Endothelial cell of umbilical vein (primary cell): ENCODE measurements around the gene ZNF624.

Experiments used
- EZH2 ChIP-seq: IDR thresholded peaks from 2 replicates; pipeline ENCODE4 v1.6.1; 2012; ENCODE audit warnings: borderline replicate concordance, low read depth, mild to moderate bottlenecking, moderate library complexity, low read length, inconsistent platforms; ENCODE audit not compliant: severe bottlenecking
- JUN ChIP-seq: IDR thresholded peaks from 2 replicates; pipeline ENCODE4 v1.6.1; 2011; ENCODE audit warnings: borderline replicate concordance, low read depth; ENCODE audit not compliant: insufficient read length, insufficient read depth
- POLR2A ChIP-seq: IDR thresholded peaks from 2 replicates; pipeline ENCODE4 v1.6.1; 2012; ENCODE audit warnings: low read depth, mild to moderate bottlenecking, control low read depth, low read length
- POLR2AphosphoS5 ChIP-seq: IDR thresholded peaks from 2 replicates; pipeline ENCODE4 v1.6.1; 2012; ENCODE audit warnings: low read depth, mild to moderate bottlenecking, control low read depth, low read length, moderate library complexity; ENCODE audit not compliant: insufficient read depth
- TF ChIP-seq, protein P1 (sequence below), 2 donors: IDR thresholded peaks; 1 replicate in 1 of 2; 2 replicates in 1 of 2; pipeline ENCODE4 v1.5.1; 2011; ENCODE audit warnings: low read length in 2 of 2, mild to moderate bottlenecking in 2 of 2, moderate library complexity in 2 of 2, control low read depth in 1 of 2, inconsistent platforms in 1 of 2, low read depth in 1 of 2; ENCODE audit not compliant: insufficient read depth in 1 of 2; ENCODE audit errors: extremely low read depth in 1 of 2

DNA sequence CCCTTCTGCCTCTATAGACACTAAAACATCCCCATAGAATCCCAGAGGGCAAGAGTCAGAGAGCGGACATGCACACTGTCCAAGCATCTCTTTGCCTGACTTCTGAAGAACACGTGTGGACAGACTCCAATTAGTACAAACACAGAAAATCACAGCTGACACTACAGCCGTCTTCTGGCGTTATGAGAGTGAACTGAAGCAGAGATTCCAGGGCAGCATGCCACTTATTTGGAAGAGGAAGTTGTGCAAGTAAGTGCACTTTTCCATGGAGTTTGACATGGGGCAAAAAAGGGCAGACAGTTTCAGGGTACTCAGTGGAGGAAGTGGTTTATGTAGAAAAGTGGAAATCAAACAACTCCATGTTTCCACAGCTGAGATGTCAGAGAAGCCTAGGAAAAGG lies 67.9 kb downstream of the ZNF624 start:
- no peak for TF ChIP-seq POLR2A
- no peak for TF ChIP-seq JUN
- TF ChIP-seq, protein P1, sequence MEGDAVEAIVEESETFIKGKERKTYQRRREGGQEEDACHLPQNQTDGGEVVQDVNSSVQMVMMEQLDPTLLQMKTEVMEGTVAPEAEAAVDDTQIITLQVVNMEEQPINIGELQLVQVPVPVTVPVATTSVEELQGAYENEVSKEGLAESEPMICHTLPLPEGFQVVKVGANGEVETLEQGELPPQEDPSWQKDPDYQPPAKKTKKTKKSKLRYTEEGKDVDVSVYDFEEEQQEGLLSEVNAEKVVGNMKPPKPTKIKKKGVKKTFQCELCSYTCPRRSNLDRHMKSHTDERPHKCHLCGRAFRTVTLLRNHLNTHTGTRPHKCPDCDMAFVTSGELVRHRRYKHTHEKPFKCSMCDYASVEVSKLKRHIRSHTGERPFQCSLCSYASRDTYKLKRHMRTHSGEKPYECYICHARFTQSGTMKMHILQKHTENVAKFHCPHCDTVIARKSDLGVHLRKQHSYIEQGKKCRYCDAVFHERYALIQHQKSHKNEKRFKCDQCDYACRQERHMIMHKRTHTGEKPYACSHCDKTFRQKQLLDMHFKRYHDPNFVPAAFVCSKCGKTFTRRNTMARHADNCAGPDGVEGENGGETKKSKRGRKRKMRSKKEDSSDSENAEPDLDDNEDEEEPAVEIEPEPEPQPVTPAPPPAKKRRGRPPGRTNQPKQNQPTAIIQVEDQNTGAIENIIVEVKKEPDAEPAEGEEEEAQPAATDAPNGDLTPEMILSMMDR (IDR thresholded peaks at IDR 0.05; ENCODE audit: extremely low read depth in 1 of 2, insufficient read depth in 1 of 2, low read depth in 1 of 2, low read length in 2 of 2): no peak
- no peak for TF ChIP-seq EZH2
- no peak for TF ChIP-seq POLR2AphosphoS5
